ENCODE results near the gene TANC2.

Gene TANC2

GRCh38 chr17:62965686-62966425, at the start of gene TANC2:
Gene TANC2, plus strand, starts transcription at chr17:62966235. Its CDS starts 43,325 bp downstream, at chr17:63009560.
- peak; percentile 61 to 67 for DNase-seq

- DNase-seq: no peak
Measured at GRCh38 chr17:62916684-62917571, 49.1 kb upstream of the TANC2 start.

GRCh38 chr17:62919388-62919787, 46.6 kb upstream of the TANC2 start:
- DNase-seq: no peak

- DNase-seq: no peak
Measured at GRCh38 chr17:62920300-62920699, 45.7 kb upstream of the TANC2 start.

GRCh38 chr17:62921817-62922216, 44.2 kb upstream of the TANC2 start:
- DNase-seq: no peak

GRCh38 chr17:62923258-62924150, 42.5 kb upstream of the TANC2 start:
- no peak for DNase-seq

GRCh38 chr17:62925267-62925836, 40.7 kb upstream of the TANC2 start:
- no peak for DNase-seq

- no peak for DNase-seq
Measured at GRCh38 chr17:62927083-62927482, 39.0 kb upstream of the TANC2 start.

GRCh38 chr17:62929320-62929719, 36.7 kb upstream of the TANC2 start:
- no peak for DNase-seq

- DNase-seq: no peak
Measured at GRCh38 chr17:62931101-62931500, 34.9 kb upstream of the TANC2 start.

GRCh38 chr17:62933501-62934385, 32.3 kb upstream of the TANC2 start:
- no peak for DNase-seq

- no peak for DNase-seq
Measured at GRCh38 chr17:62935098-62935497, 30.9 kb upstream of the TANC2 start.

- DNase-seq: no peak
Measured at GRCh38 chr17:62935523-62935922, 30.5 kb upstream of the TANC2 start.

- no peak for DNase-seq
Measured at GRCh38 chr17:62937606-62938005, 28.4 kb upstream of the TANC2 start.

GRCh38 chr17:62941358-62941991, 24.6 kb upstream of the TANC2 start:
- no peak for DNase-seq

- no peak for DNase-seq
Measured at GRCh38 chr17:62948370-62948769, 17.7 kb upstream of the TANC2 start.

GRCh38 chr17:62949036-62949435, 17.0 kb upstream of the TANC2 start:
- DNase-seq: no peak

- DNase-seq: no peak
Measured at GRCh38 chr17:62950067-62950466, 16.0 kb upstream of the TANC2 start.

- no peak for DNase-seq
Measured at GRCh38 chr17:62955841-62956352, 10.1 kb upstream of the TANC2 start.

- no peak for DNase-seq
Measured at GRCh38 chr17:62963296-62963695, 2.7 kb upstream of the TANC2 start.

GRCh38 chr17:62964506-62964905, 1.5 kb upstream of the TANC2 start:
- DNase-seq: no peak
